H9 (cell line): Measurements from ENCODE around the gene NR2F2. TPM values are rescaled to one million over a fixed set of nuclear protein-coding genes. Genes with fewer than 3 reads are reported as not detected.

Experiments used
- DNase-seq: peaks from one replicate; pipeline ENCODE4 v3.0.0-alpha.2; 2017
- H2AFZ ChIP-seq: one replicate; pipeline ENCODE4 v1.6.1; 2013; ENCODE audit warnings: mild to moderate bottlenecking, low read length, control low read depth, moderate library complexity
- H2AK5ac ChIP-seq: 2 replicates; pipeline ENCODE4 v1.6.1; 2013; ENCODE audit warnings: low read length, control low read depth, mixed read lengths; ENCODE audit not compliant: insufficient read length
- H2BK120ac ChIP-seq: one replicate; pipeline ENCODE4 v1.6.1; 2013; ENCODE audit warnings: low read depth, mild to moderate bottlenecking, low read length, control low read depth, inconsistent platforms; ENCODE audit not compliant: poor library complexity, severe bottlenecking
- H2BK12ac ChIP-seq: 2 replicates; pipeline ENCODE4 v1.6.1; 2013; ENCODE audit warnings: low read length, control low read depth, mixed read lengths, low read depth; ENCODE audit not compliant: insufficient read length
- H2BK15ac ChIP-seq: 2 replicates; pipeline ENCODE4 v1.6.1; 2013; ENCODE audit warnings: low read depth, low read length, control low read depth
- H2BK20ac ChIP-seq: one replicate; pipeline ENCODE4 v1.6.1; 2013; ENCODE audit warnings: low read depth, mild to moderate bottlenecking, low read length, control low read depth, inconsistent platforms; ENCODE audit not compliant: poor library complexity, severe bottlenecking
- H2BK5ac ChIP-seq: 2 replicates; pipeline ENCODE4 v1.6.1; 2013; ENCODE audit warnings: low read length, control low read depth, mixed read lengths; ENCODE audit not compliant: insufficient read length
- H3K14ac ChIP-seq: 2 replicates; pipeline ENCODE4 v1.6.1; 2013; ENCODE audit warnings: low read length, control low read depth; ENCODE audit not compliant: insufficient read depth
- H3K18ac ChIP-seq: 2 replicates; pipeline ENCODE4 v1.6.1; 2013; ENCODE audit warnings: low read depth, mild to moderate bottlenecking, mixed read lengths, low read length, control low read depth; ENCODE audit not compliant: insufficient read length
- H3K23ac ChIP-seq: 2 replicates; pipeline ENCODE4 v1.6.1; 2013; ENCODE audit warnings: low read length, control low read depth, mixed read lengths, low read depth; ENCODE audit not compliant: insufficient read length
- H3K23me2 ChIP-seq: 2 replicates; pipeline ENCODE4 v1.6.1; 2013; ENCODE audit warnings: low read depth, mild to moderate bottlenecking, mixed read lengths, low read length, control low read depth; ENCODE audit not compliant: insufficient read length, poor library complexity, severe bottlenecking
- H3K27ac ChIP-seq: 2 replicates; pipeline ENCODE4 v1.5.1; 2013; ENCODE audit warnings: low read length, control low read depth, mixed read lengths, low read depth; ENCODE audit not compliant: insufficient read length
- H3K27me3 ChIP-seq: 2 replicates; pipeline ENCODE4 v1.6.1; 2013; ENCODE audit warnings: low read length, control low read depth, inconsistent platforms; ENCODE audit not compliant: insufficient read depth
- H3K4ac ChIP-seq: 2 replicates; pipeline ENCODE4 v1.6.1; 2013; ENCODE audit warnings: low read depth, mild to moderate bottlenecking, control low read depth, inconsistent platforms, low read length, moderate library complexity
- H3K4me1 ChIP-seq: 2 replicates; pipeline ENCODE4 v1.6.1; 2013; ENCODE audit warnings: low read length, control low read depth, inconsistent platforms; ENCODE audit not compliant: insufficient read depth
- H3K4me2 ChIP-seq: 2 replicates; pipeline ENCODE4 v1.6.1; 2013; ENCODE audit warnings: low read length, control low read depth, mixed read lengths; ENCODE audit not compliant: insufficient read length, insufficient read depth
- H3K56ac ChIP-seq: 2 replicates; pipeline ENCODE4 v1.6.1; 2013; ENCODE audit warnings: low read depth, mild to moderate bottlenecking, mixed read lengths, low read length, control low read depth; ENCODE audit not compliant: insufficient read length
- H3K79me1 ChIP-seq: 2 replicates; pipeline ENCODE4 v1.6.1; 2013; ENCODE audit warnings: low read depth, mild to moderate bottlenecking, moderate library complexity, low read length, control low read depth, inconsistent platforms; ENCODE audit not compliant: insufficient read depth, poor library complexity, severe bottlenecking
- H3K79me2 ChIP-seq: 2 replicates; pipeline ENCODE4 v1.6.1; 2013; ENCODE audit warnings: low read length, control low read depth, inconsistent platforms; ENCODE audit not compliant: insufficient read depth
- H3K9ac ChIP-seq: 2 replicates; pipeline ENCODE4 v1.6.1; 2013; ENCODE audit warnings: low read length, control low read depth, mixed read lengths; ENCODE audit not compliant: insufficient read length; ENCODE audit errors: extremely low read depth
- H3K9me3 ChIP-seq: one replicate; pipeline ENCODE4 v1.6.1; 2013; ENCODE audit warnings: low read depth, low read length, inconsistent platforms; ENCODE audit not compliant: control insufficient read depth
- H3T11ph ChIP-seq: one replicate; pipeline ENCODE4 v1.6.1; 2013; ENCODE audit warnings: mild to moderate bottlenecking, low read length, control low read depth, inconsistent platforms
- H4K20me1 ChIP-seq: one replicate; pipeline ENCODE4 v1.6.1; 2013; ENCODE audit not compliant: control insufficient read depth, insufficient read length, insufficient read depth
- H4K5ac ChIP-seq: 2 replicates; pipeline ENCODE4 v1.6.1; 2013; ENCODE audit warnings: low read depth, mild to moderate bottlenecking, mixed read lengths, low read length, control low read depth; ENCODE audit not compliant: insufficient read length
- H4K8ac ChIP-seq: replicated peaks from 2 replicates; pipeline ENCODE4 v1.6.1; 2013; ENCODE audit warnings: low read length, control low read depth, mixed read lengths, low read depth; ENCODE audit not compliant: insufficient read length
- H4K91ac ChIP-seq: 2 replicates; pipeline ENCODE4 v1.6.1; 2013; ENCODE audit warnings: low read depth, mild to moderate bottlenecking, moderate library complexity, mixed read lengths, low read length, control low read depth; ENCODE audit not compliant: insufficient read length
- H3K27ac Mint-ChIP-seq, 3 experiments: 2 replicates in 2 of 3; 3 replicates in 1 of 3; pipeline ENCODE4 v1.8.0; 2020 to 2021; ENCODE audit warnings: mixed read lengths in 3 of 3, mild to moderate bottlenecking in 1 of 3, moderate library complexity in 1 of 3
- H3K27me3 Mint-ChIP-seq: 2 replicates; pipeline ENCODE4 v1.8.0; 2021; ENCODE audit warnings: low read depth, mild to moderate bottlenecking, moderate library complexity, mixed read lengths
- H3K36me3 Mint-ChIP-seq, 3 experiments: 2 replicates in 2 of 3; 3 replicates in 1 of 3; pipeline ENCODE4 v1.8.0; 2020 to 2021; ENCODE audit warnings: low read depth in 3 of 3, mixed read lengths in 3 of 3; ENCODE audit not compliant: insufficient read depth in 1 of 3
- H3K4me1 Mint-ChIP-seq, 2 experiments: 2 replicates each; pipeline ENCODE4 v1.8.0; 2020; ENCODE audit warnings: mixed read lengths in 2 of 2
- H3K4me3 Mint-ChIP-seq, 2 experiments: 2 replicates in 1 of 2; 3 replicates in 1 of 2; pipeline ENCODE4 v1.8.0; 2020 to 2021; ENCODE audit warnings: mild to moderate bottlenecking in 2 of 2, mixed read lengths in 2 of 2, moderate library complexity in 1 of 2
- H3K9me3 Mint-ChIP-seq, 2 experiments: 2 replicates in 1 of 2; 3 replicates in 1 of 2; pipeline ENCODE4 v1.8.0; 2020; ENCODE audit warnings: mild to moderate bottlenecking in 2 of 2, mixed read lengths in 2 of 2, moderate library complexity in 1 of 2
- CTCF ChIP-seq: fragments of 200-600 bp; sonication (generic); conservative IDR thresholded peaks from 3 replicates; pipeline ENCODE4 v1.8.0; 2021; ENCODE audit warnings: antibody characterized with exemption, mild to moderate bottlenecking
- WGBS: extraction: QIAGEN DNeasy Blood & Tissue Kit; methylation state at CpG from one replicate; pipeline ENCODE4 v1.1.7; 2013; ENCODE audit warnings: missing lambda C conversion rate, low lambda C conversion rate, mixed read lengths; ENCODE audit not compliant: insufficient read length; ENCODE audit errors: extremely low coverage; 5-methylcytosine and 5-hydroxymethylcytosine counted together
- total RNA-seq: library from RNA; stranded (reverse); gene quantifications from 2 replicates; pipeline ENCODE4 v1.2.1, GENCODE V29; 2021

Gene NR2F2
- total RNA-seq, 1 experiment from 2014 or later: 0.24 TPM

GRCh38 chr15:96340348-96340597 is 9.8 kb downstream of the NR2F2 start:
- no peak overlapping the region for H3K9ac ChIP-seq

More at GRCh38 chr15:96340348-96340597, 9.8 kb downstream of the NR2F2 start:
- H3K23me2 ChIP-seq: peaks cover 18% of the 10 kb centered on the region
- no peak overlapping the region for H2AK5ac ChIP-seq
- no peaks in the 10 kb centered on the region for H3K9me3 ChIP-seq
- WGBS: no CpG with 5 or more reads among the region's 11 CpGs
- Mint-ChIP-seq H3K27me3 (peaks cover 55% of the 10 kb centered on the region), H3K9me3 (peaks cover 0 to 4% of the 10 kb centered on the region in 2 experiments; a peak in 2 of 5 replicates), H3K4me1 (peaks cover 68 to 88% of the 10 kb centered on the region in 2 experiments), H3K4me3 (peak overlapping the region; percentile 67 to 85), H3K27ac (peak overlapping the region in 1 of 3 experiments; percentile 85; a peak in 1 of 7 replicates), H3K36me3 (no peaks in the 10 kb centered on the region; a peak in 1 of 7 replicates)
- H4K91ac ChIP-seq: no peak overlapping the region
- no peaks in the 10 kb centered on the region for H4K20me1 ChIP-seq
- no peak overlapping the region for H4K8ac ChIP-seq
- H2BK12ac ChIP-seq: no peak overlapping the region
- no peak overlapping the region for H2BK20ac ChIP-seq
- DNase-seq: no peak
- no peak for TF ChIP-seq CTCF
- no peak overlapping the region for H3T11ph ChIP-seq
- no peak overlapping the region for H3K23ac ChIP-seq
- H2BK120ac ChIP-seq: no peak overlapping the region
- peaks cover 11% of the 10 kb centered on the region; the same call in 1 of the 2 replicates for H3K4me1 ChIP-seq
- no peak overlapping the region for H2BK15ac ChIP-seq
- H3K56ac ChIP-seq: no peak overlapping the region
- no peak overlapping the region for H3K18ac ChIP-seq
- H3K79me1 ChIP-seq: no peaks in the 10 kb centered on the region
- H3K14ac ChIP-seq: no peak overlapping the region
- H3K79me2 ChIP-seq: no peaks in the 10 kb centered on the region
- no peak overlapping the region for H2AFZ ChIP-seq
- H3K4me2 ChIP-seq: peak overlapping the region; percentile 57
- no peak overlapping the region for H4K5ac ChIP-seq
- H3K27ac ChIP-seq: no peak overlapping the region
- H3K27me3 ChIP-seq: peaks cover 62% of the 10 kb centered on the region
- no peak overlapping the region for H2BK5ac ChIP-seq
- H3K4ac ChIP-seq: no peak overlapping the region
